Muscle of arm (tissue), 12 donors: ENCODE data around the gene KIZ. TPM values are rescaled to one million over a fixed set of nuclear protein-coding genes. Genes with fewer than 3 reads are reported as not detected.
"Not testable (repeated sequence)": the region's sequence is repeated elsewhere in the genome, so short reads cannot be mapped to it uniquely, and the experiment has no call there.

ENCODE experiments used
- DNase-seq: peaks from one replicate; pipeline ENCODE4 v3.0.0-alpha.2; 2013
- polyA plus RNA-seq, 12 donors: library from polyadenylated mRNA; unstranded; fragments of 120-200 nt; gene quantifications; one replicate each; pipeline ENCODE4 v1.2.1, GENCODE V29; 2013; ENCODE audit not compliant: insufficient read length in 12 of 12

KIZ gene
- polyA plus RNA-seq, 12 donors: 13.5 to 25.5 (median 16.8) TPM; not detected in 1

- no peak for DNase-seq
These were observed 99.5 kb downstream of the KIZ start for GRCh38 chr20:21225215-21225947.

GRCh38 chr20:21228511-21228910, 102.6 kb downstream of the KIZ start:
- DNase-seq: no peak

GRCh38 chr20:21229163-21229562, 103.3 kb downstream of the KIZ start:
- no peak for DNase-seq

- no peak for DNase-seq
These were observed 104.3 kb downstream of the KIZ start for GRCh38 chr20:21230220-21230619.

- DNase-seq: no peak
These were observed 104.8 kb downstream of the KIZ start for GRCh38 chr20:21230686-21231085.

GRCh38 chr20:21232546-21233280, 106.8 kb downstream of the KIZ start:
- no peak for DNase-seq

- no peak for DNase-seq
These were observed 108.4 kb downstream of the KIZ start for GRCh38 chr20:21234324-21234723.

GRCh38 chr20:21234806-21235483, 109.1 kb downstream of the KIZ start:
- DNase-seq: no peak

GRCh38 chr20:21235484-21236445, 109.9 kb downstream of the KIZ start:
- DNase-seq: peak; percentile 53

GRCh38 chr20:21237956-21238799, 112.3 kb downstream of the KIZ start:
- no peak for DNase-seq

- no peak for DNase-seq
These were observed 113.1 kb downstream of the KIZ start for GRCh38 chr20:21238818-21239536.

GRCh38 chr20:21240394-21240793, 114.5 kb downstream of the KIZ start:
- no peak for DNase-seq

GRCh38 chr20:21241406-21241805, 115.5 kb downstream of the KIZ start:
- DNase-seq: no peak

GRCh38 chr20:21243811-21244210, 117.9 kb downstream of the KIZ start:
- DNase-seq: no peak

GRCh38 chr20:21244808-21245207, 118.9 kb downstream of the KIZ start:
- no peak for DNase-seq

GRCh38 chr20:21246161-21246560, 120.3 kb downstream of the KIZ start:
- DNase-seq: no peak

GRCh38 chr20:21247603-21248095, 121.8 kb downstream of the KIZ start:
- not testable (repeated sequence) for DNase-seq

GRCh38 chr20:21251278-21251677, 125.4 kb downstream of the KIZ start:
- no peak for DNase-seq

- DNase-seq: no peak
These were observed 131.3 kb downstream of the KIZ start for GRCh38 chr20:21257192-21257591.

- DNase-seq: no peak
These were observed 132.5 kb downstream of the KIZ start for GRCh38 chr20:21258411-21258810.
